HUES6 (cell line): ENCODE measurements around the gene MYO1D.

Source experiments
- H3K27ac ChIP-seq: 2 replicates; pipeline ENCODE4 v1.7.0; 2013; ENCODE audit warnings: low read depth, mild to moderate bottlenecking, low read length, inconsistent platforms
- H3K27me3 ChIP-seq: 2 replicates; pipeline ENCODE4 v1.6.1; 2013; ENCODE audit warnings: low read length; ENCODE audit not compliant: control insufficient read depth, insufficient read depth
- H3K36me3 ChIP-seq: 2 replicates; pipeline ENCODE4 v1.6.1; 2013; ENCODE audit warnings: low read length; ENCODE audit not compliant: control insufficient read depth, insufficient read depth
- H3K4me1 ChIP-seq: 2 replicates; pipeline ENCODE4 v1.6.1; 2013; ENCODE audit warnings: low read length; ENCODE audit not compliant: control insufficient read depth, insufficient read depth
- H3K4me3 ChIP-seq: 2 replicates; pipeline ENCODE4 v1.5.1; 2013; ENCODE audit warnings: low read depth, low read length
- H3K9ac ChIP-seq: one replicate; pipeline ENCODE4 v1.6.1; 2013; ENCODE audit warnings: mild to moderate bottlenecking, low read length
- H3K9me3 ChIP-seq: 2 replicates; pipeline ENCODE4 v1.6.1; 2013; ENCODE audit warnings: low read depth, low read length; ENCODE audit not compliant: control insufficient read depth, insufficient read depth

The MYO1D gene

GRCh38 chr17:32471652-32472051, 405.3 kb downstream of the MYO1D start:
- Histone ChIP-seq H3K9me3 (no peaks in the 10 kb centered on the region), H3K27ac (no peak overlapping the region), H3K9ac (no peak overlapping the region), H3K4me3 (no peak overlapping the region), H3K4me1 (no peaks in the 10 kb centered on the region), H3K27me3 (no peaks in the 10 kb centered on the region), H3K36me3 (peaks cover 96% of the 10 kb centered on the region)

- H3K9me3 ChIP-seq: no peaks in the 10 kb centered on the region
- peaks cover 96% of the 10 kb centered on the region for H3K36me3 ChIP-seq
- no peaks in the 10 kb centered on the region for H3K27me3 ChIP-seq
- no peak overlapping the region for H3K27ac ChIP-seq
- no peak overlapping the region for H3K4me3 ChIP-seq
- H3K9ac ChIP-seq: no peak overlapping the region
- H3K4me1 ChIP-seq: no peaks in the 10 kb centered on the region
Observed at GRCh38 chr17:32470405-32471167, 406.3 kb downstream of the MYO1D start.

GRCh38 chr17:32467949-32468348, 409.0 kb downstream of the MYO1D start:
- no peak overlapping the region for H3K4me3 ChIP-seq
- H3K4me1 ChIP-seq: no peaks in the 10 kb centered on the region
- peaks cover 94% of the 10 kb centered on the region for H3K36me3 ChIP-seq
- no peak overlapping the region for H3K27ac ChIP-seq
- no peak overlapping the region for H3K9ac ChIP-seq
- no peaks in the 10 kb centered on the region for H3K27me3 ChIP-seq
- no peaks in the 10 kb centered on the region for H3K9me3 ChIP-seq

- Histone ChIP-seq H3K36me3 (peaks cover 85% of the 10 kb centered on the region), H3K4me1 (no peaks in the 10 kb centered on the region), H3K27ac (no peak overlapping the region), H3K27me3 (no peaks in the 10 kb centered on the region), H3K9me3 (no peaks in the 10 kb centered on the region), H3K9ac (no peak overlapping the region), H3K4me3 (no peak overlapping the region)
Observed at GRCh38 chr17:32464374-32464773, 412.6 kb downstream of the MYO1D start.

GRCh38 chr17:32463304-32463703, 413.6 kb downstream of the MYO1D start:
- no peak overlapping the region for H3K27ac ChIP-seq
- no peaks in the 10 kb centered on the region for H3K9me3 ChIP-seq
- peaks cover 84% of the 10 kb centered on the region for H3K36me3 ChIP-seq
- no peaks in the 10 kb centered on the region for H3K27me3 ChIP-seq
- H3K4me3 ChIP-seq: no peak overlapping the region
- no peaks in the 10 kb centered on the region for H3K4me1 ChIP-seq
- no peak overlapping the region for H3K9ac ChIP-seq

- H3K4me3 ChIP-seq: no peak overlapping the region
- H3K27ac ChIP-seq: no peak overlapping the region
- no peaks in the 10 kb centered on the region for H3K9me3 ChIP-seq
- H3K36me3 ChIP-seq: peaks cover 84% of the 10 kb centered on the region
- no peak overlapping the region for H3K9ac ChIP-seq
- no peaks in the 10 kb centered on the region for H3K4me1 ChIP-seq
- H3K27me3 ChIP-seq: no peaks in the 10 kb centered on the region
Observed at GRCh38 chr17:32461853-32462617, 414.9 kb downstream of the MYO1D start.

- Histone ChIP-seq H3K27me3 (no peaks in the 10 kb centered on the region), H3K9ac (no peak overlapping the region), H3K9me3 (no peaks in the 10 kb centered on the region), H3K4me3 (no peak overlapping the region), H3K36me3 (peaks cover 83% of the 10 kb centered on the region), H3K4me1 (no peaks in the 10 kb centered on the region), H3K27ac (no peak overlapping the region)
Observed at GRCh38 chr17:32461498-32461852, 415.4 kb downstream of the MYO1D start.

- H3K27ac ChIP-seq: no peak overlapping the region
- H3K27me3 ChIP-seq: no peaks in the 10 kb centered on the region
- H3K36me3 ChIP-seq: peaks cover 80% of the 10 kb centered on the region
Observed at GRCh38 chr17:32460054-32460453, 416.9 kb downstream of the MYO1D start.

GRCh38 chr17:32458371-32458770, 418.6 kb downstream of the MYO1D start:
- H3K27ac ChIP-seq: no peak overlapping the region
- no peaks in the 10 kb centered on the region for H3K4me1 ChIP-seq
- peaks cover 82% of the 10 kb centered on the region for H3K36me3 ChIP-seq

More at GRCh38 chr17:32460054-32460453, 416.9 kb downstream of the MYO1D start:
- no peak overlapping the region for H3K4me3 ChIP-seq
- no peaks in the 10 kb centered on the region for H3K4me1 ChIP-seq
- H3K9me3 ChIP-seq: no peaks in the 10 kb centered on the region
- H3K9ac ChIP-seq: no peak overlapping the region

GRCh38 chr17:32453370-32453769, 423.6 kb downstream of the MYO1D start:
- no peaks in the 10 kb centered on the region for H3K4me1 ChIP-seq
- H3K27me3 ChIP-seq: no peaks in the 10 kb centered on the region
- no peak overlapping the region for H3K9ac ChIP-seq
- H3K36me3 ChIP-seq: peaks cover 91% of the 10 kb centered on the region
- no peaks in the 10 kb centered on the region for H3K9me3 ChIP-seq
- H3K4me3 ChIP-seq: no peak overlapping the region
- H3K27ac ChIP-seq: no peak overlapping the region

More at GRCh38 chr17:32458371-32458770, 418.6 kb downstream of the MYO1D start:
- no peaks in the 10 kb centered on the region for H3K9me3 ChIP-seq
- no peak overlapping the region for H3K9ac ChIP-seq
- H3K27me3 ChIP-seq: no peaks in the 10 kb centered on the region
- H3K4me3 ChIP-seq: no peak overlapping the region

GRCh38 chr17:32452281-32452680, 424.6 kb downstream of the MYO1D start:
- Histone ChIP-seq H3K4me3 (no peak overlapping the region), H3K36me3 (peaks cover 92% of the 10 kb centered on the region)

More at GRCh38 chr17:32452281-32452680, 424.6 kb downstream of the MYO1D start:
- Histone ChIP-seq H3K27me3 (no peaks in the 10 kb centered on the region), H3K4me1 (no peaks in the 10 kb centered on the region), H3K9me3 (no peaks in the 10 kb centered on the region), H3K9ac (no peak overlapping the region), H3K27ac (no peak overlapping the region)
